HEK293 (cell line): ENCODE data around the gene ZBTB25.

Source experiments
- ZNF549 ChIP-seq: fragments of 450-650 bp; IDR thresholded peaks from 2 replicates; pipeline ENCODE4 v1.5.1; 2018; ENCODE audit warnings: missing biosample characterization, missing genetic modification characterization, mild to moderate bottlenecking, inconsistent platforms, moderate library complexity
- ZNF558 ChIP-seq: fragments of 450-650 bp; formaldehyde crosslinking; IDR thresholded peaks from 2 replicates; pipeline ENCODE4 v1.5.1; 2016; ENCODE audit warnings: missing biosample characterization, missing genetic modification characterization
- TF ChIP-seq, protein P1 (sequence below): fragments of 450-650 bp; formaldehyde crosslinking; IDR thresholded peaks from 2 replicates; pipeline ENCODE4 v1.5.1; 2016; ENCODE audit warnings: missing biosample characterization, missing genetic modification characterization, low read depth
- TF ChIP-seq, protein P2 (sequence below): fragments of 450-650 bp; formaldehyde crosslinking; IDR thresholded peaks from 2 replicates; pipeline ENCODE4 v1.5.1; 2016; ENCODE audit warnings: missing biosample characterization, missing genetic modification characterization

- TF ChIP-seq ZNF558 (tag by site-specific recombination) = no peak
- no peak for TF ChIP-seq ZNF549
- TF ChIP-seq, protein P1, sequence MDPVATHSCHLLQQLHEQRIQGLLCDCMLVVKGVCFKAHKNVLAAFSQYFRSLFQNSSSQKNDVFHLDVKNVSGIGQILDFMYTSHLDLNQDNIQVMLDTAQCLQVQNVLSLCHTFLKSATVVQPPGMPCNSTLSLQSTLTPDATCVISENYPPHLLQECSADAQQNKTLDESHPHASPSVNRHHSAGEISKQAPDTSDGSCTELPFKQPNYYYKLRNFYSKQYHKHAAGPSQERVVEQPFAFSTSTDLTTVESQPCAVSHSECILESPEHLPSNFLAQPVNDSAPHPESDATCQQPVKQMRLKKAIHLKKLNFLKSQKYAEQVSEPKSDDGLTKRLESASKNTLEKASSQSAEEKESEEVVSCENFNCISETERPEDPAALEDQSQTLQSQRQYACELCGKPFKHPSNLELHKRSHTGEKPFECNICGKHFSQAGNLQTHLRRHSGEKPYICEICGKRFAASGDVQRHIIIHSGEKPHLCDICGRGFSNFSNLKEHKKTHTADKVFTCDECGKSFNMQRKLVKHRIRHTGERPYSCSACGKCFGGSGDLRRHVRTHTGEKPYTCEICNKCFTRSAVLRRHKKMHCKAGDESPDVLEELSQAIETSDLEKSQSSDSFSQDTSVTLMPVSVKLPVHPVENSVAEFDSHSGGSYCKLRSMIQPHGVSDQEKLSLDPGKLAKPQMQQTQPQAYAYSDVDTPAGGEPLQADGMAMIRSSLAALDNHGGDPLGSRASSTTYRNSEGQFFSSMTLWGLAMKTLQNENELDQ (tag by site-specific recombination) = no peak
- TF ChIP-seq, protein P2, sequence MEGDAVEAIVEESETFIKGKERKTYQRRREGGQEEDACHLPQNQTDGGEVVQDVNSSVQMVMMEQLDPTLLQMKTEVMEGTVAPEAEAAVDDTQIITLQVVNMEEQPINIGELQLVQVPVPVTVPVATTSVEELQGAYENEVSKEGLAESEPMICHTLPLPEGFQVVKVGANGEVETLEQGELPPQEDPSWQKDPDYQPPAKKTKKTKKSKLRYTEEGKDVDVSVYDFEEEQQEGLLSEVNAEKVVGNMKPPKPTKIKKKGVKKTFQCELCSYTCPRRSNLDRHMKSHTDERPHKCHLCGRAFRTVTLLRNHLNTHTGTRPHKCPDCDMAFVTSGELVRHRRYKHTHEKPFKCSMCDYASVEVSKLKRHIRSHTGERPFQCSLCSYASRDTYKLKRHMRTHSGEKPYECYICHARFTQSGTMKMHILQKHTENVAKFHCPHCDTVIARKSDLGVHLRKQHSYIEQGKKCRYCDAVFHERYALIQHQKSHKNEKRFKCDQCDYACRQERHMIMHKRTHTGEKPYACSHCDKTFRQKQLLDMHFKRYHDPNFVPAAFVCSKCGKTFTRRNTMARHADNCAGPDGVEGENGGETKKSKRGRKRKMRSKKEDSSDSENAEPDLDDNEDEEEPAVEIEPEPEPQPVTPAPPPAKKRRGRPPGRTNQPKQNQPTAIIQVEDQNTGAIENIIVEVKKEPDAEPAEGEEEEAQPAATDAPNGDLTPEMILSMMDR (tag by site-specific recombination) = no peak
Measured at GRCh38 chr14:64463873-64464272, 39.8 kb downstream of the ZBTB25 start.
